Gastrocnemius medialis (tissue), 4 donors: ENCODE data around the gene GFRA1.

ENCODE experiments used
- CTCF ChIP-seq, 5 experiments: fragments of 450-650 bp in 3 of 5; fragments of 200-600 bp in 2 of 5; sonication (generic) in 2 of 5; IDR thresholded peaks in 4 of 5; conservative IDR thresholded peaks in 1 of 5; 1 replicate in 4 of 5; 2 replicates in 1 of 5; pipeline ENCODE4 v1.5.1; 2016 to 2019; ENCODE audit warnings: antibody characterized with exemption in 5 of 5, mild to moderate bottlenecking in 3 of 5, moderate library complexity in 3 of 5
- POLR2A ChIP-seq, 2 donors: fragments of 450-650 bp; IDR thresholded peaks; one replicate each; pipeline ENCODE4 v1.6.1; 2017; ENCODE audit warnings: antibody characterized with exemption in 2 of 2, mild to moderate bottlenecking in 2 of 2, moderate library complexity in 2 of 2

- no peak for TF ChIP-seq CTCF (IDR thresholded peaks at IDR 0.05 in 4 of 5, conservative IDR thresholded peaks at IDR 0.05 in 1 of 5)
- no peak for TF ChIP-seq POLR2A (IDR thresholded peaks at IDR 0.05)
Observed at GRCh38 chr10:116111483-116112095, 161.4 kb downstream of the GFRA1 start.
